Immature natural killer cell (primary cell): ENCODE data around the gene CACNA1C. TPM values are rescaled to one million over a fixed set of nuclear protein-coding genes. Genes with fewer than 3 reads are reported as not detected.

ENCODE experiments used
- DNase-seq, 3 donors: peaks; one replicate each; pipeline ENCODE4 v3.0.0; 2022; ENCODE audit warnings: mixed read lengths in 1 of 3
- H3K27ac Mint-ChIP-seq, 6 donors: one replicate each; pipeline ENCODE4 v1.8.0; 2020; ENCODE audit warnings: mixed read lengths in 6 of 6, mild to moderate bottlenecking in 5 of 6, inconsistent platforms in 4 of 6, moderate library complexity in 3 of 6
- H3K27me3 Mint-ChIP-seq, 3 donors: one replicate each; pipeline ENCODE4 v1.8.0; 2020 to 2021; ENCODE audit warnings: low read depth in 3 of 3, mild to moderate bottlenecking in 3 of 3, mixed read lengths in 3 of 3, moderate library complexity in 3 of 3, inconsistent platforms in 1 of 3
- H3K36me3 Mint-ChIP-seq, 3 donors: one replicate each; pipeline ENCODE4 v1.8.0; 2020; ENCODE audit warnings: mixed read lengths in 3 of 3, inconsistent platforms in 2 of 3, mild to moderate bottlenecking in 2 of 3
- H3K4me1 Mint-ChIP-seq, 2 donors: one replicate each; pipeline ENCODE4 v1.8.0; 2020; ENCODE audit warnings: inconsistent platforms in 2 of 2, mild to moderate bottlenecking in 2 of 2, mixed read lengths in 2 of 2, moderate library complexity in 1 of 2
- H3K4me3 Mint-ChIP-seq, 5 donors: one replicate each; pipeline ENCODE4 v1.8.0; 2020; ENCODE audit warnings: mild to moderate bottlenecking in 5 of 5, mixed read lengths in 5 of 5, inconsistent platforms in 3 of 5, moderate library complexity in 3 of 5
- H3K9me3 Mint-ChIP-seq, 6 donors: one replicate each; pipeline ENCODE4 v1.8.0; 2020; ENCODE audit warnings: mild to moderate bottlenecking in 6 of 6, mixed read lengths in 6 of 6, inconsistent platforms in 4 of 6, moderate library complexity in 3 of 6
- polyA plus RNA-seq, 3 donors: library from polyadenylated mRNA; unstranded; fragments of 300-500 nt; fragmentation: Illumina TruSeq; gene quantifications; one replicate each; pipeline ENCODE4 v1.2.3, GENCODE V29; 2021

CACNA1C gene
- polyA plus RNA-seq, 3 donors from 2014 or later: 0.05 to 0.36 (median 0.12) TPM

GRCh38 chr12:2137711-2138110 lies 84.9 kb downstream of the CACNA1C start:
- no peak for DNase-seq
- H3K9me3 Mint-ChIP-seq: peaks cover 0 to 2% (median 0%) of the 10 kb centered on the region in 6 donors
- no peak overlapping the region for H3K27ac Mint-ChIP-seq
- H3K27me3 Mint-ChIP-seq: peaks cover 1 to 3% (median 2%) of the 10 kb centered on the region in 3 donors
- H3K4me3 Mint-ChIP-seq: no peak overlapping the region
- no peaks in the 10 kb centered on the region for H3K4me1 Mint-ChIP-seq
- H3K36me3 Mint-ChIP-seq: no peaks in the 10 kb centered on the region

- no peak overlapping the region for H3K27ac Mint-ChIP-seq
- H3K36me3 Mint-ChIP-seq: no peaks in the 10 kb centered on the region
- peaks cover 0 to 2% (median 0%) of the 10 kb centered on the region in 6 donors for H3K9me3 Mint-ChIP-seq
Measured at GRCh38 chr12:2138294-2138693, 85.5 kb downstream of the CACNA1C start.

GRCh38 chr12:2138871-2139308 lies 86.1 kb downstream of the CACNA1C start:
- Mint-ChIP-seq H3K4me3 (no peak overlapping the region), H3K9me3 (peaks cover 0 to 2% (median 0%) of the 10 kb centered on the region in 6 donors), H3K27me3 (peaks cover 1 to 3% (median 3%) of the 10 kb centered on the region in 3 donors), H3K36me3 (no peaks in the 10 kb centered on the region), H3K4me1 (no peaks in the 10 kb centered on the region), H3K27ac (no peak overlapping the region)
- no peak for DNase-seq

More at GRCh38 chr12:2138294-2138693, 85.5 kb downstream of the CACNA1C start:
- no peak for DNase-seq
- H3K4me1 Mint-ChIP-seq: no peaks in the 10 kb centered on the region
- peaks cover 1 to 3% (median 2%) of the 10 kb centered on the region in 3 donors for H3K27me3 Mint-ChIP-seq
- H3K4me3 Mint-ChIP-seq: no peak overlapping the region

GRCh38 chr12:2139651-2140050 lies 86.9 kb downstream of the CACNA1C start:
- Mint-ChIP-seq H3K4me3 (no peak overlapping the region), H3K36me3 (no peaks in the 10 kb centered on the region), H3K9me3 (peaks cover 0 to 2% (median 0%) of the 10 kb centered on the region in 6 donors), H3K4me1 (no peaks in the 10 kb centered on the region), H3K27me3 (peaks cover 1 to 4% (median 3%) of the 10 kb centered on the region in 3 donors), H3K27ac (no peak overlapping the region)
- DNase-seq: no peak

GRCh38 chr12:2140858-2141519 lies 88.2 kb downstream of the CACNA1C start:
- Mint-ChIP-seq H3K36me3 (no peaks in the 10 kb centered on the region), H3K4me3 (no peak overlapping the region), H3K27ac (no peak overlapping the region), H3K4me1 (no peaks in the 10 kb centered on the region), H3K9me3 (no peaks in the 10 kb centered on the region), H3K27me3 (peaks cover 3 to 7% (median 4%) of the 10 kb centered on the region in 3 donors)
- DNase-seq: no peak

GRCh38 chr12:2142068-2142467 lies 89.3 kb downstream of the CACNA1C start:
- no peaks in the 10 kb centered on the region for H3K4me1 Mint-ChIP-seq
- H3K36me3 Mint-ChIP-seq: no peaks in the 10 kb centered on the region
- peaks cover 3 to 14% (median 4%) of the 10 kb centered on the region in 3 donors for H3K27me3 Mint-ChIP-seq

GRCh38 chr12:2144951-2145350 lies 92.2 kb downstream of the CACNA1C start:
- Mint-ChIP-seq H3K4me1 (no peaks in the 10 kb centered on the region), H3K4me3 (no peak overlapping the region)

More at GRCh38 chr12:2142068-2142467, 89.3 kb downstream of the CACNA1C start:
- no peak for DNase-seq
- no peaks in the 10 kb centered on the region for H3K9me3 Mint-ChIP-seq
- H3K27ac Mint-ChIP-seq: no peak overlapping the region
- H3K4me3 Mint-ChIP-seq: no peak overlapping the region

GRCh38 chr12:2145433-2145998 lies 92.7 kb downstream of the CACNA1C start:
- Mint-ChIP-seq H3K27me3 (peaks cover 2 to 14% (median 2%) of the 10 kb centered on the region in 3 donors), H3K27ac (no peak overlapping the region), H3K36me3 (no peaks in the 10 kb centered on the region), H3K4me1 (no peaks in the 10 kb centered on the region), H3K9me3 (no peaks in the 10 kb centered on the region), H3K4me3 (no peak overlapping the region)
- no peak for DNase-seq

More at GRCh38 chr12:2144951-2145350, 92.2 kb downstream of the CACNA1C start:
- Mint-ChIP-seq H3K27me3 (peaks cover 2 to 14% (median 2%) of the 10 kb centered on the region in 3 donors), H3K27ac (no peak overlapping the region), H3K9me3 (no peaks in the 10 kb centered on the region), H3K36me3 (no peaks in the 10 kb centered on the region)
- no peak for DNase-seq

GRCh38 chr12:2147335-2147734 lies 94.5 kb downstream of the CACNA1C start:
- H3K27me3 Mint-ChIP-seq: peaks cover 2 to 16% (median 5%) of the 10 kb centered on the region in 3 donors
- no peak overlapping the region for H3K4me3 Mint-ChIP-seq
- H3K36me3 Mint-ChIP-seq: no peaks in the 10 kb centered on the region
- no peaks in the 10 kb centered on the region for H3K4me1 Mint-ChIP-seq
- H3K9me3 Mint-ChIP-seq: no peaks in the 10 kb centered on the region
- no peak overlapping the region for H3K27ac Mint-ChIP-seq
- DNase-seq: no peak

GRCh38 chr12:2149091-2149490 lies 96.3 kb downstream of the CACNA1C start:
- no peak overlapping the region for H3K4me3 Mint-ChIP-seq
- H3K36me3 Mint-ChIP-seq: no peaks in the 10 kb centered on the region
- no peak for DNase-seq
- no peaks in the 10 kb centered on the region for H3K9me3 Mint-ChIP-seq
- H3K27me3 Mint-ChIP-seq: peaks cover 0 to 18% (median 5%) of the 10 kb centered on the region in 3 donors
- H3K27ac Mint-ChIP-seq: no peak overlapping the region
- no peaks in the 10 kb centered on the region for H3K4me1 Mint-ChIP-seq

- no peak for DNase-seq
- Mint-ChIP-seq H3K27ac (no peak overlapping the region), H3K9me3 (no peaks in the 10 kb centered on the region), H3K4me3 (no peak overlapping the region), H3K27me3 (peaks cover 0 to 14% (median 6%) of the 10 kb centered on the region in 3 donors), H3K36me3 (no peaks in the 10 kb centered on the region), H3K4me1 (no peaks in the 10 kb centered on the region)
Measured at GRCh38 chr12:2150833-2151232, 98.0 kb downstream of the CACNA1C start.

- no peaks in the 10 kb centered on the region for H3K9me3 Mint-ChIP-seq
- H3K27ac Mint-ChIP-seq: no peak overlapping the region
- H3K4me3 Mint-ChIP-seq: no peak overlapping the region
- H3K4me1 Mint-ChIP-seq: no peaks in the 10 kb centered on the region
- H3K27me3 Mint-ChIP-seq: peaks cover 0 to 11% (median 6%) of the 10 kb centered on the region in 3 donors
- no peaks in the 10 kb centered on the region for H3K36me3 Mint-ChIP-seq
- DNase-seq: no peak
Measured at GRCh38 chr12:2151391-2151790, 98.6 kb downstream of the CACNA1C start.

GRCh38 chr12:2152134-2152533 lies 99.3 kb downstream of the CACNA1C start:
- Mint-ChIP-seq H3K27ac (no peak overlapping the region), H3K9me3 (no peaks in the 10 kb centered on the region), H3K4me3 (no peak overlapping the region), H3K4me1 (no peaks in the 10 kb centered on the region), H3K27me3 (peaks cover 0 to 6% (median 6%) of the 10 kb centered on the region in 3 donors), H3K36me3 (no peaks in the 10 kb centered on the region)
- no peak for DNase-seq

GRCh38 chr12:2154050-2154449 lies 101.3 kb downstream of the CACNA1C start:
- no peak overlapping the region for H3K27ac Mint-ChIP-seq
- H3K27me3 Mint-ChIP-seq: peaks cover 0 to 9% (median 6%) of the 10 kb centered on the region in 3 donors
- H3K4me1 Mint-ChIP-seq: no peaks in the 10 kb centered on the region
- peaks cover 0 to 2% (median 0%) of the 10 kb centered on the region in 6 donors for H3K9me3 Mint-ChIP-seq
- DNase-seq: no peak
- no peak overlapping the region for H3K4me3 Mint-ChIP-seq
- no peaks in the 10 kb centered on the region for H3K36me3 Mint-ChIP-seq
